Right ventricle myocardium inferior (tissue), 1 donor: ENCODE measurements around the gene OR10H3. TPM values are rescaled to one million over a fixed set of nuclear protein-coding genes. Genes with fewer than 3 reads are reported as not detected.
"Not testable (repeated sequence)": the region's sequence is repeated elsewhere in the genome, so short reads cannot be mapped to it uniquely, and the experiment has no call there.

ENCODE experiments used
- ATAC-seq: fragments of 200-7000 bp; cut with Tn5 transposase; one replicate; pipeline ENCODE4 v1.9.1; 2020; ENCODE audit warnings: mild to moderate bottlenecking, moderate library complexity
- DNase-seq: peaks from one replicate; pipeline ENCODE4 v3.0.0; 2021; ENCODE audit errors: missing footprints
- intact Hi-C: fragments of 100-400 bp; cut with DNase I; formaldehyde crosslinking; loops from one replicate; pipeline ENCODE4 v1.11.0; 2022
- long read RNA-seq: library from polyadenylated mRNA; unstranded; transcript quantifications from one replicate; pipeline ENCODE4 v2.0.0, GENCODE V29; 2021
- total RNA-seq: library from RNA; stranded (reverse); fragmentation: NEBNext Ultra II Directional; extraction: Animal tissue kit (Norgen Biotek cat#: 25700); gene quantifications from one replicate; pipeline ENCODE4 v1.2.1, GENCODE V29; 2021
- donor health status: DM: no; HTN: yes; CAD: no; lungs with severe emphysema.

The OR10H3 gene, protein sequence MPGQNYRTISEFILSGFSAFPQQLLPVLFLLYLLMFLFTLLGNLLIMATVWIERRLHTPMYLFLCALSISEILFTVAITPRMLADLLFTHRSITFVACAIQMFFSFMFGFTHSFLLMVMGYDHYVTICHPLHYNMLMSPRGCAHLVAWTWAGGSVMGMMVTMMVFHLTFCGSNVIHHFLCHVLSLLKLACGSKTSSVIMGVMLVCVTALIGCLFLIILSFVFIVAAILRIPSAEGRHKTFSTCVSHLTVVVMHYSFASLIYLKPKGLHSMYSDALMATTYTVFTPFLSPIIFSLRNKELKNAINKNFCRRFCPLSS
- not detected for total RNA-seq
- long read RNA-seq, result 0 reads

DNA sequence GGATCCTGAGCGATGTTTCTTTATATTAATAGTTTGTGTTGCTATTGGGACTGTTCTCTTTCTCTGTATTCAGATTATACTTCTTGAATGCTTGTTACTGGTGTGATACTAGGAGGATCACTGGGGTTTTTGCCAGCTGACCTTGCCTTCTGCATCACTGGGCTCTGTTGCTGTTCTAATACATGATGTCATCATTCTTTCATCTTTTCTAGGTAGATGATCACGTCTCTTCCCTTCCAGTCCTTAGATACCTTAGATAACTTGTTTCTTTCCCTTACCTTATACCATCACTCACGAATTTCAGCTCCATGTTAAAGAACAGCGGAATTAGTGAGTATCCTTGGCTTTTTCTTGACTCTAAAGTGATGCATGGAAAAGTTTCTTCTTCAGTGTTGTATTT, at the start of gene OR10H3:
OR10H3 (plus strand) TSS at position 264 of the 400 bp plus-strand sequence. CDS start 3,408 bp downstream, outside the sequence.
- no peak for ATAC-seq
- DNase-seq, result no peak
- intact Hi-C loops, result no loop called here

DNA sequence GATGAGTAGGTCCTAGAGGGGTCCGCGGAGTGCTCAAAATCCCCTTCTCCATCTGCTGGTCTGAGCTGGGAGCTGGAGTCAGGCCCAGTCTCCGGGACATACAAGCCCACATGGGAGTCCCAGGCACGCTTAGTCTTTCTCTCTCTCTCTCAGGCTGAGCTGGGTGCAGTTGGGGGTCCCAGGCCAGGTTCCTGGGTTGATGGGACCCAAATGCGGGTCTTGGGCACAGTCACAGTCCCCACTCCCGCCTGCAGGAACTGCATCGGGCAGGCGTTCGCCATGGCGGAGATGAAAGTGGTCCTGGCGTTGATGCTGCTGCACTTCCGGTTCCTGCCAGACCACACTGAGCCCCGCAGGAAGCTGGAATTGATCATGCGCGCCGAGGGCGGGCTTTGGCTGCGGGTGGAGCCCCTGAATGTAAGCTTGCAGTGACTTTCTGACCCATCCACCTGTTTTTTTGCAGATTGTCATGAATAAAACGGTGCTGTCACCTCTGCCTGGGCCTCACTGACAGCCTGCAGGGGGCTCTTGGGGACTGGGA, 41.1 kb upstream of the OR10H3 start:
- no peak for ATAC-seq
- DNase-seq, result peak; percentile 40
- intact Hi-C loops, result no loop called here

DNA sequence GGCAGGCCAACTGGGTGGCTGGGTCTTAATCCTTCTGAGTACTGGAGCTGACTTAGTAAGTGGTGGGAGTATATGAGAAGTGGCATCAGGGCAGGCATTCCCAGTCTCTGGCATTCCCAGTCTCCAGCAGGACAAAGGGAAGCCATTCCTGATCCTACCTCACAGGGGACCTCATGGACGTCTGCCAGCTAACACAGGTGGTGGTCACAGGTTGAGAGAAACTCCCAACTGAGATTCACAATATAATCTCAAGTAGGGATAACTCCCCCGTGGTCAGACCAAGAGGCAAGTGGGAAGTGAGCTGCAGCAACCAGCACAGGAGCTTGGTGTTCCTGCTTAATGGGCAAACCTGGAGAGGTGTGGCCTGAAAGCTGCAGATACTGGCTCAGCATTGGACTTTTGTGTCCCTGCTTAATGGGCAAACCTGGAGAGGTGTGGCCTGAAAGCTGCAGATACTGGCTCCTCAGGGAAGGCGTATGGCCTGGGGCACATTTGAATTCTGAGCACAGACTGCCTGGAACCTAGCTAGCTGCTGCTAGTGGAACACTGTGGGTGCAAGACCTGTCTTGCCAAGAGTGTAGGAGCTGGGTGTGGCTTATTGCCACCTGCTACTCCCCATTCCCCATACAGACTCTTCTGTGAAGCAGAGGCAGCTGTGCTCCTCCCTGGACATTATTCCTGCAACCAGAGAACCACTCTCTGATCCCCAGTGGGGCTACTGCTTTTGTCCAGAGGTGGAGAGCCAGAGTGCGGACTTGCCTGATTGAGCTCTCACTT, 35.8 kb upstream of the OR10H3 start:
- ATAC-seq (peak; percentile 31), DNase-seq (no peak)
- intact Hi-C loops, result no loop called here

DNA sequence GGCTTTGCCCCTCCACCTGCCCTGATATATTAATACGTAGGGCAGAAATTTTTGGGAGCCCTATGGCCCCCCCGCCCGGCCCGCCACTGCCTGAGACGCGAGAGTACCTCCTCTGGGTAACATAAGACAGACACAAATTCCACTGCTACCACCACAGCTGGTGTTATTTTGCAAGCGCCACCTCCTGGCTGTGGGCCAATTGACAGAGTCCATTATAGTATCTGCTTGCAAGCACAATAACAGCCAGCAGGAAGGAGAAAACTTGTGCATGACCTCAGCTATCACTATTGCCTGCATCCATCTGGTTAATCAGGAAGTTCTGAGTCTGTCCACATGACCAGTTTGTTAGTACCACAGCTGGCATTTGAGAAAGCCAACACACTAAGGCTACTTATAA, 35.3 kb upstream of the OR10H3 start:
- intact Hi-C loops, result no loop called here
- DNase-seq (peak; percentile 92), ATAC-seq (peak; percentile 94)

DNA sequence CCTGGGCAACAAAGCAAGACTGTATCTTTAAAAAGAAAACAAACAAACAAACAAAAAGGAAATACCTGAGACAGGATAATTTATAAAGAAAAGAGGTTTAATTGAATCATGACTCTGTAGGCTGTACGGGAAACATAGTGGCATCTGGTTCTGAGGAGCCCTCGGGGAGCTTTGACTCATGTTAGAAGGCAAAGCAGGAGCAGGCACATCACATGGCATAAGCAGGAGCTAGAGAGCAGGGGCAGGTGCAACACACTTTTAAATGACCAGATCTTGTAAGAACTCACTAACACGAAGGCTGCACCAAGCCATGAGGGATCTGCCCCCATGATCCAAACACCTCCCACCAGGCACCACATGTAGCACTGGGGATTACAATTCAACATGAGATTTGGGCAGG, 23.1 kb upstream of the OR10H3 start:
- intact Hi-C loops, result no loop called here
- no peak for ATAC-seq
- DNase-seq, result no peak

DNA sequence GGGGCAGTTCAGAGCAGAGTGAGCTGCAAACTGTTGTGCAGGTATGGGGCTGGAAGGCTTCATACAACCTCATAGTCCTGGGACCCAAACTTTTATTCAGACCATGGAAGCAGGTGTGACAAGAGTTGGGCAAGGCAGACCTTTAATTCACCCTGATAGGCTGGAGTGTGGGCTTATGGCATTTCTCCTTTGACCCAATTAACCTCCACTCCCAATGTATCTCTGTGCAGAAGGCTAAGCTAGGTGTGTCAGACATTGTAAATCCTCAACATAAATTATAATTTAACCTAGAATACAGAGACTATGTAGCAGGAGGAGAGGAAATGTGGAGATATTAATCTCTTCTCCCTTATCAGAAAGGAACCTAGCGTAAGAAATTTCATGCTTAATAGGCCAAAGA, 22.1 kb upstream of the OR10H3 start:
- intact Hi-C loops, result no loop called here
- ATAC-seq (no peak), DNase-seq (no peak)

DNA sequence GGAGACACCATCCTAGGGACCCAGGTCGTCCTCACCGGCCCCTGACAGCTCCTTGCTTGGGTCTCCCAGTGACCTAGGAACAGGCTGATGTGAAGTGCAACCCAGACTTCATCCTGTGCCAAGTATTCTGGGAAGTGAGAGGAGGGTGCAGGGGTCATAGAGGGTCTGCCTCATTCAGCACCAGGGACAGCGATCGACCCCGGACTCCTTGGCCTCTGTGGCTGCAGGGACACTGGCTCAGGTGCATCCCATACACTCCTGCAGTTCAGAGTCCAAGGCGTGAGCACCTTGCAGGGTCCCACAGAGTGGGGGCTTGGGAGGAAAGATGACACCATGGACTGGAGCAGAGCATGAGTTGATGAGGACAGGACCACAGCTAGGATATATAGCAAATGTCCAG, 20.0 kb upstream of the OR10H3 start:
- intact Hi-C loops, result no loop called here
- no peak for DNase-seq
- ATAC-seq, result no peak

DNA sequence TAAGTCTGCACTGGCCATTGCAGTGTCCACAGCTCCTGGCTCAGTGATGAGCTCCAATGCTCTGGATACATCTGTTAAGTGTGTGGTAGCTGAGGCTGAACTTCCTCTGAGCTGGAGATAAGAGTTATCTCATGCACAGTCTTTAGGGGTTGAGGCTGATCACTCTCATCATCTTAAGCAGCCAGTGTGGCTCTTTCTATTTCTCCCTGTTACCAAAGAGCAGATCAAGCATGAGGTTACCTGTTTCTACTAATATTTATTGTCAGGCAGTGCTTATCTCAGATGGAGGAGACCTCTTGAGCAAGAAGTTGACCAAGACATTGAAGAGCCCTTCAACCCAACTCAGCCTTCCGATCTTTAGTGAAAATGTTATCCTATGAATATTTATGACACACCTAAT, 16.5 kb upstream of the OR10H3 start:
- no peak for ATAC-seq
- DNase-seq, result no peak
- intact Hi-C loops, result no loop called here

DNA sequence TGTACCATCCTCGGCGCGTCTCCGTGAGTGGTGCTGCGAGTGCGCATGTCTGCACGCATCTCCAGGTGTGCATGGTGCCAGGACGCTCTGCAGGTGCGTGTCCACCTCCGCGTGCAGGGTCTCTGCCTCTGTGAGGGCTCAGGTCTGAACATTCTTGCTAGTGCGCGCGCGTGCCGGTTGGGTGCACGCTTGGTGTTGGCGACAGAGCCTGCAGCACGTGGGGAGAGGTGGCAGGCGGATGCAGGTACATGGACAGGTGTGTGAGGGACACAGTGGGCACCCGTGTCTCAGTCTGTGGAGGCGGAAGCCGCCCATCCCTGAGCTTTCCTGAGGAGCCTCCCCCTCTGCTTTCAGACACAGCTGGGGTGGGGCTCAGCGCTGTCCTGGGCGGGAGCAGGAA, 14.8 kb upstream of the OR10H3 start:
- ATAC-seq (no peak), DNase-seq (no peak)
- intact Hi-C loops, result no loop called here

DNA sequence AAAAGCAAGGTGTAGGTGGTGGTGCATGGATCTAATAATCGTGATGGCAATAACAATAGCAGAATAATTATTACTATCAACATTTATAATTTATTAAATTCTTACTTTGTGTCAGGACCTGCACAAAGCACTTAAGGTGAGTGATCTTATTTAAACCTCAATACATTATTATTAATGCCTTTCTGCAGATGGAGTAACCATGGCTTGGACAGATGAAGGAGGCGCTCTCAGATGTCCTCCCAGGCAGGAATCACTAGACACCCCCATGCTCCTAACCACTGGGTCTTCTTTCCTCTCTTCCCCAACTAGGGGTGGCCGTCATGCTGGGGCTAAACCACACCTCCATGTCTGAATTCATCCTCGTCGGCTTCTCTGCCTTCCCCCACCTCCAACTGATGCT, 10.1 kb upstream of the OR10H3 start, which contains the start of gene OR10H2:
OR10H2 (plus strand) TSS at position 301 of the 400 bp plus-strand sequence; CDS start at position 321, 20 bp downstream.
- no peak for DNase-seq
- no peak for ATAC-seq
- intact Hi-C loops, result no loop called here

DNA sequence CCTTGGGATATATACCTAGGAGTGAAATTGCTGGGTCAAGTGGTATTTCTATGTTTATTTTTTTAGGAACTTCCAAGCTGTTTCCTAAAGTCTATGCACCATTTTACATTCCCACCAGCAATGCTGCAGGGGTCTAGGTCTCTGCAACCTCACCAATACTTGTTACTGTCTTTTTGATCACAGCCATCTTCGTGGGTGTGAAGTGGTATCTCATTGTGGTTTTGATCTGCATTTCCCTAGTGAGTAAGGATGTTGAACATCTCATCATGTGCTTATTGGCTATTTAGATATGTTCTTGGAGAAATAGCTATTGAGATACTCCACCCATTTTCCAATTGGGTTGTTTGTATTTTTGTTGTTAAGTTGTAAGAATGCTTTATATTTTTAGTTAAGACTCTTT, 7.2 kb upstream of the OR10H3 start:
- ATAC-seq, result no peak
- no peak for DNase-seq
- intact Hi-C loops, result no loop called here

DNA sequence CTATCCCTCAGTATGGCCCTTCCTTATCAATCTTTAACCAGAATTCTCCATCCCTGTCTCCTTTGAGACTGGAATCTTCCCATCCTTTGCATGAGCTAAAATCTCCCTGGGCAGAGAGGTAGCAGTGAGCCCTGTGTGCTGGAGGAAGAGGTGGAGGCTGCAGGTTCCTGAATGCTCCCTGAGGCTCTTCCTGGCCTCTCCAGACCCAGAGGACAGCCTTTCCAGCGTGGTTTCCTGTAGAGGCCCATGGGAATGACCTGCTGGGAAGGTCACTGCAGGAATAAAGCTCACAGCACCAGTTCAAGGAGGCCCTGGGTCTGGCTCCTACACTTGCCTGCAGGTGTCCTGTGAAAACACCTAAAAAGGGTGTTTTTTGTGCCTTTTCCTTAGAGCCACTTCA, 5.4 kb upstream of the OR10H3 start:
- intact Hi-C loops, result no loop called here
- DNase-seq, result no peak
- no peak for ATAC-seq

DNA sequence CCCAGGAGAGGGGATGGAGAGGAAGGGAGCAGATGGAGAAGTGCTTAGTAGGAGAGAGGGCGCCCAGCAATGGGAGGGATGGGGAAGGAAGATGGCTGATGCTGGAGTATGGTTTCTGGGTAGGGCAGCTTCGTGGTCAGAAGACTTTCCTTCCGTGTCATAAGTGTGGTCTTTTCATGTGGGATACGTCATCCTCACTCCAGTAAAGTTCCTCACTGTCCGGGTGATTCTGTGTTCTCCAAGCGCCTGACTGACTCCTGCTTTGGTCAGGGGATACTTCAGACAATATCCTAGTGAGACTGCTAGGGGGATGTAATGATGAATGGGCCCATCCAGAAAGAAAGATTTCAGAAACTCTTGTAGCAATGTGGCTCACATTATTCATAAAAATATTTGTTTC, 3.9 kb upstream of the OR10H3 start:
- DNase-seq (no peak), ATAC-seq (no peak)
- intact Hi-C loops, result no loop called here

DNA sequence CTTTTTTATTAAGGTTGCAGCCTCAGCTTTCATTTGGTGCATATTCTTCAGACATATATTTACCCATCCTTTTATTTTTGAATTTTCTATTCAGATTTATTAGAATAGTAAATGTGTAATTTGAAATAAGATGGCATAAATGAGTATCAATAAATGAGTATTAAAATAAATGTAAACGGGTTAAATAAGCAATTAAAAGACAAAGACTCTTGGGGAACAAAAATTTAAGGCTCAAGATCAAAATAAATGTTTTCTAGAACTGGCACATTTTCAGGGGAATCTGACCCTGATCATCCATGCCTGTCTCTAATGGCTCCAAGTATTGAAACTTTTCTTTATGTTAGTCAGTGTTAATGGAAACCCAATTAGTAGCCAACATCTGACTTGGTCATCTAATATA, 3.0 kb downstream of the OR10H3 start:
- intact Hi-C loops, result no loop called here
- no peak for ATAC-seq
- DNase-seq, result no peak

DNA sequence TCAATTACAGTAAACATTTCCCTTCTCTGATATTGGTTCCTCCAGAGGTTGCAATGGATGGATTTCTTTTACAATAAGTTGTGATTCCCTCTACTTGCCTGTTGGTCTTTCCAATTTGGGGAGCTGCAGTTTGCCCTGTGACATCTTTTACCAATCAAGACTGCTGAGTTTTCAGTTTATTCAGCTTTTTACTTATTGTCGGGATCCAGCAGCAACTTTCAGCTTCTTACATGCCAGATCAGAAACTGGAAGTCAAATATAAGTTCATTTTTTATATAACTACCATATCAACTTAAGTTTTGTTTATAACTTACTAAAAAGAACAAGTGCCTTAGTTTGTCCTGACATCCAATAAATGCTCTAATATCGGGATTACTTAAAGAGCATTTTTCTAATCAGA, 10.5 kb downstream of the OR10H3 start:
- ATAC-seq (no peak), DNase-seq (no peak)
- intact Hi-C loops, result no loop called here

DNA sequence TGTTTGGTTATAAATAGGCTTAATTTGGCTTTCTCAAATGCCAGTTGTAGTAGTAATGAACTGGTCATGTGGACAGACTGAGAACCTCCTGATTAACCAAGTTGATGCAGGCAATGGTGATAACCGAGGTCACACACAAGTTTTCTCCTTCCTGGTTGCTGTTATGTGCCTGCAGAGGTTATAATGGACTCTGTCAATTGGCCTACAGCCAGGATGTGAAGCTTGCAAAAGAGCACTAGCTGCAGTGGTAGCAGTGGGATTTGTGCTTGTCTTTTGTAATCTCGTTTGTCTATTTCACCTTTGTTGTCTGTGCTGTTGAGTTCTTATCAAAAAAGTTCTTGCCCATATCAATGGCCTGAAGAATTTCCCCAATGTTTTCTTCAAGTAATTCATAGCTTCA, 20.6 kb downstream of the OR10H3 start:
- intact Hi-C loops, result loop anchor here (5.0 kb wide), 1 partner anchor 126 kb away; no protein-coding TSS in a partner anchor
- ATAC-seq (no peak), DNase-seq (no peak)

DNA sequence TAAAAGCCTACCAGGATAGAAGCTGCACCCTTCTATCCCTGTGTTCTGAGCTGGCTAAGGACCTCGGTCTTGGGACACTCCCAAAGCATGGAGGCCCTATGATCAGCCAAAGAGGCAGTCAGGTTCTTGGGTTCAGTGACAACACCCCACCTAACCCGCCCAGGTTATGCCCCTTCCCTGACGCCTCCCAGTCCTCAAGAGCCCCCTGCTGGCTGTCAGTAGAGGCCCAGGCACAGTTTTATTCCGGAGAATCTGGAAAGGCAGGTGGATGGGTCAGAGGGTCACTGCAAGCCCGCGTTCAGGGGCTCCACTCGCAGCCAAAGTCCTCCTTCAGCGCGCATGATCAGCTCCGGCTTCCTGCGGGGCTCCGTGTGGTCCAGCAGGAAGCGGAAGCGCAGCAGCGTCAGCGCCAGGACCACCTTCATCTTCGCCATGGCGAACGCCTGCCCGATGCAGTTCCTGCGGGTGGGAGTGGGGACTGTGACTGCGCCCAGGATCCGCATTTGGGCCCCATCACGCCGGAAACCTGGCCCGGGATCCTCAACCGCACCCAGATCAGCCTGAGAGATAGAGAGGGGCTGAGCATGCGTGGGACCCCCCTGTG, 22.3 kb downstream of the OR10H3 start:
- ATAC-seq (no peak), DNase-seq (no peak)
- intact Hi-C loops, result loop anchor here (5.0 kb wide), 1 partner anchor 128 kb away; no protein-coding TSS in a partner anchor

DNA sequence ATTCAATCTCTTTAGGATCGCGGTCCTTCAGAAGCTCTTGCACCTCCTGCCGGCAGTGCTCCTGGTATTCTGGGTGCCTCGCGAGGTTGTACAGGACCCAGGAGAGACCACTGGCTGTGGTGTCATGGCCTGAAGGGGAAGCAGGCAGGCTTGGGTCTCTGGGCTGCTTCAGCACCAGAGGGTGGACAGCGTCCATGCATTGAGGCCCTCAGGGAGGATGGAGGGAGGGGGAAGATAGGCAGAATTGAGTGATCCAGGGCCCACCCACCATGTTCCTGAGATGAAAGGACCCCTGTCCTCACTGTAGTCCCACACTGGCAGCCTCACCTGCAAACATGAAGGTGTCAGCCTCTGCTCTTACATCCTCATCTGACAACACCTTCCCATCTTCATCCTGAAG, 31.8 kb downstream of the OR10H3 start:
- no peak for ATAC-seq
- DNase-seq, result peak; percentile 45
- intact Hi-C loops, result no loop called here

DNA sequence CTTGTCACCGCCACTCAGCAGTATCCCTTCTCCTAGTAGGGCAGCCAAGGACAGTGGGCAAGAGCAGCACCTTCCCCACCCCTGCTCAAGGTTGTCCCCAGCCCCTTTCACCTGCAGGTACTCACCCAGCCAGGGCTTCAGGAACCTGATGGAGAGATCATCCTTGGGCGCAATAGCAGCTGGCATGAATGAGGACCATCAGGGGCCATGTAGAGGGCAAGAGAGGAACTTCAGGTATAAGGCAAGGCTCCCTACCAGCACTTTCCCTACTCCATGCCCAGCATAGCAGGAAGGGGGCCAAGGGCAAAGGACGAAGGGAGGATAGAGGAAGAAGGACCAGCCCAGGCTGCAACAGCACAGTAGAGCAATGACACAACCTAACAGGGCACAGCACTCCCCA, 36.4 kb downstream of the OR10H3 start:
- DNase-seq, ATAC-seq, intact Hi-C loops: not testable (repeated sequence)

DNA sequence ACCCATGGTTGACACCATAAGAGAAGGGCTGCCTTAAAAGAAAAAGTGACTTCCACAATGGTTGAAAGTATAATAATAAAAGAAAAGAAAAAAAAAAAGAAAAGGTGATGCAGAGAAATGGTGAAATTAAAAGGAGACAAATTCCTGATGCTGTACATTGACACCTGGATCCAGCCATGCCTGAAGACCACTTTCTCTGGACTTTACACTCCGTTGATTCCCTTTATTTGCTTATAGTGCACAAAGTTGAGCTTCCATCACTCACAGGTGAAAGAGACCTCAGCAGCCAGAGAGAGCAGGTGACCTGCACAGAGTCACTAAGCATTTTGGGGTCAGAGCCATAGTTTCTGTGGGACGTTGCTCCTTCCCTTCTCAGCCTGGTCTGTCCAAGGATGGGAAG, 37.5 kb downstream of the OR10H3 start:
- DNase-seq, result no peak
- intact Hi-C loops, result no loop called here
- ATAC-seq, result no peak
